Tibial nerve (tissue), 4 donors: ENCODE measurements around the gene KEL. TPM values are rescaled to one million over a fixed set of nuclear protein-coding genes. Genes with fewer than 3 reads are reported as not detected.
"Not testable (repeated sequence)": the region's sequence is repeated elsewhere in the genome, so short reads cannot be mapped to it uniquely, and the experiment has no call there.

Experiments
- DNase-seq, 2 donors: peaks; one replicate each; pipeline ENCODE4 v3.0.0-alpha.2; 2019; ENCODE audit warnings: low spot score in 2 of 2
- H3K27ac ChIP-seq, 4 donors: fragments of 200-600 bp; sonication (generic) in 3 of 4; one replicate each; pipeline ENCODE4 v1.5.1; 2017 to 2019; ENCODE audit warnings: mild to moderate bottlenecking in 1 of 4
- H3K27me3 ChIP-seq, 2 donors: fragments of 200-600 bp; sonication (generic) in 1 of 2; one replicate each; pipeline versions ENCODE4 v1.5.1 to v1.6.0; 2017 to 2019
- H3K36me3 ChIP-seq, 3 donors: fragments of 200-600 bp; sonication (generic); one replicate each; pipeline ENCODE4 v1.5.1; 2018 to 2019
- H3K4me1 ChIP-seq, 4 donors: fragments of 200-600 bp; sonication (generic) in 3 of 4; one replicate each; pipeline ENCODE4 v1.5.1; 2017 to 2019
- H3K4me3 ChIP-seq, 4 donors: fragments of 200-600 bp; sonication (generic) in 3 of 4; one replicate each; pipeline ENCODE4 v1.5.1; 2017 to 2019; ENCODE audit warnings: mild to moderate bottlenecking in 1 of 4, moderate library complexity in 1 of 4
- H3K9me3 ChIP-seq, 4 donors: fragments of 200-600 bp; sonication (generic) in 3 of 4; one replicate each; pipeline ENCODE4 v1.5.1; 2017 to 2019
- EP300 ChIP-seq, 2 donors: sonication (generic); formaldehyde crosslinking; IDR thresholded peaks; one replicate each; pipeline ENCODE4 v1.6.1; 2017; ENCODE audit warnings: antibody characterized with exemption in 2 of 2, mild to moderate bottlenecking in 1 of 2
- POLR2A ChIP-seq, 2 donors: fragments of 450-650 bp; IDR thresholded peaks; one replicate each; pipeline ENCODE4 v1.6.1; 2017; ENCODE audit warnings: antibody characterized with exemption in 2 of 2, mild to moderate bottlenecking in 2 of 2, moderate library complexity in 2 of 2
- WGBS, 2 donors: methylation state at CpG; one replicate each; pipeline ENCODE4 v1.1.5; 2018; 5-methylcytosine and 5-hydroxymethylcytosine counted together
- total RNA-seq, 4 donors: library from RNA; depleted of rRNA; stranded (reverse); fragments of >200 nt; gene quantifications; one replicate each; pipeline ENCODE4 v1.1.0, GENCODE V29; 2016
- TF ChIP-seq, protein P1 (sequence below), 5 experiments: fragments of 200-600 bp in 3 of 5; fragments of 450-650 bp in 2 of 5; sonication (generic) in 3 of 5; IDR thresholded peaks; one replicate each; pipeline ENCODE4 v1.5.1; 2016 to 2019; ENCODE audit warnings: antibody characterized with exemption in 5 of 5, mild to moderate bottlenecking in 3 of 5, moderate library complexity in 2 of 5

Gene KEL
- total RNA-seq, 4 donors from 2014 or later, result 0.59 to 0.87 (median 0.61) TPM

DNA sequence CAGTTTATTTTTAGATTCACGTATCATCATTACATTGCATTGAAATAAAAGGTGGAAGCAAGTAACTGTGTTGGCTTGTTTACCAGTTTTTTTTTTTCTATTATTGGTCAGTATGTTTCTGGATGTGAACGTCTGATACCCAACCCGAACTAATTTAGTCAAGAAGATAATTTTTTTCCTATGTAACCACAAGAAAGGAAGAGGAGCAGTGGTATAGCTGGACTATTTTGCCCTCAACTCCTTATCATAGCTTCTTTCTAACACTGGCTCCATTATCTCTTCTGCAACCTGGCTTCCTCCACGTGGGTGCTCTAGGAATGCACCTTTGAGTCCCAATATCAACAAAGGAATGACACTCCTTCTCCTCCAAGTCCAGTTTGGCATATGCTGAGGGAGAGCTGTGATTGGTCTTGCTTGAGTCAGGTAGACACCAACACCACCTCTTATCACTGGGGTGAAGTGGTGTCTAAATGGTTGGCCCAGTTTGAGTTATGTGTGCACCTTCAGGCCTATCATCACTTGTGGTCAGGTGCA, 35.4 kb upstream of the KEL start:
- TF ChIP-seq, protein P1, sequence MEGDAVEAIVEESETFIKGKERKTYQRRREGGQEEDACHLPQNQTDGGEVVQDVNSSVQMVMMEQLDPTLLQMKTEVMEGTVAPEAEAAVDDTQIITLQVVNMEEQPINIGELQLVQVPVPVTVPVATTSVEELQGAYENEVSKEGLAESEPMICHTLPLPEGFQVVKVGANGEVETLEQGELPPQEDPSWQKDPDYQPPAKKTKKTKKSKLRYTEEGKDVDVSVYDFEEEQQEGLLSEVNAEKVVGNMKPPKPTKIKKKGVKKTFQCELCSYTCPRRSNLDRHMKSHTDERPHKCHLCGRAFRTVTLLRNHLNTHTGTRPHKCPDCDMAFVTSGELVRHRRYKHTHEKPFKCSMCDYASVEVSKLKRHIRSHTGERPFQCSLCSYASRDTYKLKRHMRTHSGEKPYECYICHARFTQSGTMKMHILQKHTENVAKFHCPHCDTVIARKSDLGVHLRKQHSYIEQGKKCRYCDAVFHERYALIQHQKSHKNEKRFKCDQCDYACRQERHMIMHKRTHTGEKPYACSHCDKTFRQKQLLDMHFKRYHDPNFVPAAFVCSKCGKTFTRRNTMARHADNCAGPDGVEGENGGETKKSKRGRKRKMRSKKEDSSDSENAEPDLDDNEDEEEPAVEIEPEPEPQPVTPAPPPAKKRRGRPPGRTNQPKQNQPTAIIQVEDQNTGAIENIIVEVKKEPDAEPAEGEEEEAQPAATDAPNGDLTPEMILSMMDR (IDR thresholded peaks at IDR 0.05), result no peak
- no peak for TF ChIP-seq EP300 (IDR thresholded peaks at IDR 0.05)
- no peak for TF ChIP-seq POLR2A (IDR thresholded peaks at IDR 0.05)
- DNase-seq, result no peak
- Histone ChIP-seq H3K4me3 (no peak overlapping the region), H3K4me1 (no peaks in the 10 kb centered on the region), H3K27ac (no peak overlapping the region), H3K27me3 (no peaks in the 10 kb centered on the region), H3K9me3 (peaks cover 0 to 6% (median 2%) of the 10 kb centered on the region in 4 donors), H3K36me3 (no peaks in the 10 kb centered on the region)
- WGBS, 2 donors, result 73 to 75% methylated on average over 4 of the region's 4 CpGs

DNA sequence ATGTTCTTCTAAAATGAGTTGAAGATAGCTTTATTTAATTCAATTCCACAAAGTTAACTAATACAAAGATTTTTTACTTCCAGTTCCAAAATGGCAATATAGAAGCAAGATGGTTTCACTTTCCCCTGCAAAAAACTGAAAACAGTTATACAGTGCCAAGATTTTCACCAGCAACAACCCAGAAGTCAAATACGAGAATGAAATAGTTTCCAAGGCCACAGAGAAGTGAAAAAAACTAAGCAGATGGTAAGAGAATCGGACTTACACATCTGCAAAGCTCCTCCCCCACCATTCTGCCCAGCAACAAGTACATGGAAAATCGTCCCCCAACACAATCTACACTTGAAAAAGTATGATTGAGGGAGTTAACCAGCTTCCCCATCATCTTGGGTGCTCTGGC, 30.3 kb upstream of the KEL start:
- H3K4me3 ChIP-seq, result no peak overlapping the region
- no peaks in the 10 kb centered on the region for H3K36me3 ChIP-seq
- DNase-seq, result no peak
- H3K27me3 ChIP-seq, result no peaks in the 10 kb centered on the region
- TF ChIP-seq POLR2A (IDR thresholded peaks at IDR 0.05) (no peak), EP300 (IDR thresholded peaks at IDR 0.05) (no peak)
- TF ChIP-seq, protein P1 (IDR thresholded peaks at IDR 0.05), result no peak
- H3K27ac ChIP-seq, result no peak overlapping the region
- no peaks in the 10 kb centered on the region for H3K9me3 ChIP-seq
- 37 to 40% methylated on average over 3 of the region's 3 CpGs for WGBS, 2 donors
- no peaks in the 10 kb centered on the region for H3K4me1 ChIP-seq

DNA sequence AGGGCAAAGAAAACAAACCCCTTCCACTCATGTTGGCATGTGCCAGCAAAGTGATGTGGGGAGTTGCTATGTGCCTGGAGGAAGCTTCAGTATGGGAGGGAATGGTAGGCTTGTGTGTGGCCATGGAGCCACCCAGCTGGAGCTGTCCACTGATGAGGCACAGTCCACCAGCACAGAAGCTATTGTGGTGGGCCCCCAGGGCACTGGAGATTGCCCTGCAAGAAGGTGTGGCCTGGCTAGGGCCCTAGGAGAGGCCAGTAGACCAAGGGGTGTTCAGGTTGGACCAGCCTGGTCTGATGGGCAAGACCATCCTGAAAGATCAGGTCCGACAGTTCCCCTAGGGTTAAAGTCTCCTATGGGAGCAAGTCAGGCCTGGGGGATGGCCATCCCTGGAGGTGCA, 22.1 kb upstream of the KEL start:
- Histone ChIP-seq H3K27ac (no peak overlapping the region), H3K36me3 (no peaks in the 10 kb centered on the region), H3K9me3 (peaks cover 0 to 7% (median 2%) of the 10 kb centered on the region in 4 donors), H3K27me3 (no peaks in the 10 kb centered on the region), H3K4me1 (no peaks in the 10 kb centered on the region), H3K4me3 (no peak overlapping the region)
- no peak for DNase-seq
- TF ChIP-seq EP300 (IDR thresholded peaks at IDR 0.05) (no peak), POLR2A (IDR thresholded peaks at IDR 0.05) (no peak)
- TF ChIP-seq, protein P1 (IDR thresholded peaks at IDR 0.05), result no peak
- WGBS, 2 donors, result 67 to 83% methylated on average over 1 of the region's 1 CpG

DNA sequence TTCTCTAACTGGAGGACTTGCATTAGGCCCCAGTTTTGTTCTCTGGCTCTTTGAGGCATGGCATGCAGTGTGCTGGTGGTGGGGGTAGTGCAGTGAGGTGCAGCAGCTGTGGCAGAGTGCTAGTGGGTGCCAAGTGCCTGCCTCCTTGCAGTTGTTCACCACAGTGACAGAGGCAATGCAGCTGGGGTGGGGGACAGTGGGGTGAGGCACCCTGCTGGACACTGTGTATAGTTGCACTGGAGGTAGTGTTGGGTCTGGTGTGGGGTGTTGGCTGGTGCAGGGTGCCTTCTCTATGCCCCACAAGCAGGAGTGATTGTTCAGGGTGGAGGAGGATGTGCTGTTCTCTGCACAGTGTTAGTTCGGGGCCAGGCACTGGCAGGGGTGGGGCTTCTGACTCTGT, 21.7 kb upstream of the KEL start:
- Histone ChIP-seq H3K4me1 (no peaks in the 10 kb centered on the region), H3K36me3 (no peaks in the 10 kb centered on the region), H3K27ac (no peak overlapping the region), H3K4me3 (no peak overlapping the region), H3K9me3 (peaks cover 0 to 10% (median 2%) of the 10 kb centered on the region in 4 donors), H3K27me3 (no peaks in the 10 kb centered on the region)
- DNase-seq, result no peak
- 86 to 90% methylated on average over 1 of the region's 1 CpG for WGBS, 2 donors
- TF ChIP-seq POLR2A (IDR thresholded peaks at IDR 0.05) (no peak), EP300 (IDR thresholded peaks at IDR 0.05) (no peak)
- TF ChIP-seq, protein P1 (IDR thresholded peaks at IDR 0.05), result no peak

DNA sequence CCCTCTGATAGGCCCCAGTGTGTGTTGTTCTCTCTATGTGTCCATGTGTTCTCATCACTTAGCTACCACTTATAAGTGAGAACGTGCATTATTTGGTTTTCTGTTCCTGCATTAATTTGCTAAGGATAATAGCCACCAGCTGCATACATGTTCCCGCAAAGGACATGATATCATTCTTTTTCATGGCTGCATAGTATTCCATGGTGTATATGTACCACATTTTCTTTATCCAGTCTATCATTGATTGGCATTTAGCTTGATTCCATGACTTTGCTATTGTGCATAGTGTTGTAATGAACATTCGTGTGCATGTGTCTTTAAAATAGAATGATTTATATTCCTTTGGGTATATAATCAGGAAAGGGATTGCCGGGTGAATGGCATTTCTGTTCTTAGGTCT, 16.2 kb upstream of the KEL start:
- H3K27me3 ChIP-seq, DNase-seq, H3K4me1 ChIP-seq, H3K4me3 ChIP-seq, H3K27ac ChIP-seq, H3K36me3 ChIP-seq: not testable (repeated sequence)
- peaks cover 0 to 17% (median 2%) of the 10 kb centered on the region in 4 donors for H3K9me3 ChIP-seq
- WGBS, 2 donors, result 84 to 86% methylated on average over 4 of the region's 4 CpGs

DNA sequence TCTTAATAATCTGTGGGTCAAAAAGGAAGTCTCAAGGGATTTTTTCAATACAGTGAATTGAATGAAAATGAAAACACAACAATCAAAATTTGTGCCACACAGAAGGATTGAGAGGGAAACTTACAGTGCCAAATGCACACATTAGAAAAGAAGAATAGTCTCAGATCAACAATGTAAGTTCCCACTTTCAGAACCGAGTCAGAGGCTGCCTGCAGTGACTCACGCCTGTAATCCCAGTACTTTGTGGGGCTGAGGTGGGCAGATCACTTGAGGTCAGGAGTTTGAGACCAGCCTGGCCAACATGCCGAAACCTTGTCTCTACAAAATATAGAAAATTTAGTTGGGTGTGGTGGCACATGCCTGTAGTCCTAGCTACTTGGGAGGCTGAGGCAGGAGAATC, 12.5 kb upstream of the KEL start:
- Histone ChIP-seq H3K4me1 (no peaks in the 10 kb centered on the region), H3K4me3 (no peak overlapping the region), H3K9me3 (peaks cover 0 to 13% (median 0%) of the 10 kb centered on the region in 4 donors), H3K27me3 (no peaks in the 10 kb centered on the region), H3K27ac (no peak overlapping the region), H3K36me3 (no peaks in the 10 kb centered on the region)
- DNase-seq, result no peak
- TF ChIP-seq, protein P1 (IDR thresholded peaks at IDR 0.05), result no peak
- TF ChIP-seq EP300 (IDR thresholded peaks at IDR 0.05) (no peak), POLR2A (IDR thresholded peaks at IDR 0.05) (no peak)
- WGBS, 2 donors, result 73 to 77% methylated on average over 3 of the region's 3 CpGs
